Measurements from ENCODE around the gene TGIF2.

Gene TGIF2

DNA sequence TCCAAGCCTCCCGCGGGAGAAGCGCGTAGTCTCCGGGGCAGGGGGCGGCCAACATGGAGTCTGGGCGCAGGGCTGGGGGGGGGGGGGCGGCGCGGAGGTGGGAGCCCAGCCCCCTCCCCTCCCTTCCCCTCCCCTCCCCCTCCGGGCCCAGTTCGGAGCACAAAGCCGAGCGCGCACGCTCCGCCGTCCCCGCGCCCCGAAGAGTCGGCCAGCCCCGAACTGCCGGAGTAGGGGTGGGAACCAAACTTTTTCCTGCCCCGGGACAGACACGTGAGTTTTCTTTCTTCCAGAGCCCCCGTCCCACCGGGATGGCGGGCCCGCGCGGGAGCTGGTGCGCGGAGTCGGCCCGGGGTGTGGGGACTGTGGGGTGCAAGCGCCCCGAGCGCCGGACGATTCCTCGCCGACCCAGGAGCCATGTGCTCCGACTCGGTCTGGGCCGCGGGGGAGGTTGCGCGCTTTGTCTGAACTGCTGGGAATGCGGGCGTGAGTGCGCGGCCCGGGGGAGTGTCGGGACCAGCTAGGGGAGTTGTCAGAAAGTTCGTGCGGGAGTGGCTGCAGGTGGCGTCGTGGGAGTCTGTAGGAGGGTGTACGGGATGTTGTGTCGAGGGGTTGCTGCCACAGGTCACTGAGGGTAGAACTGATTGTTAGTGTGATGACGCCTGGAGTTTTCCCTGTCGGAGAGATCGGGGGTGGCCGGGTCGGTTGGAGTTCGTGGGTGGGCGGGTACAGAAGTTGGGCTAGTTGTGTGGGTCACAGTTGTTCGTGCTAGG, 1.2 kb downstream of the TGIF2 start (continued):
- TF ChIP-seq, protein P1, sequence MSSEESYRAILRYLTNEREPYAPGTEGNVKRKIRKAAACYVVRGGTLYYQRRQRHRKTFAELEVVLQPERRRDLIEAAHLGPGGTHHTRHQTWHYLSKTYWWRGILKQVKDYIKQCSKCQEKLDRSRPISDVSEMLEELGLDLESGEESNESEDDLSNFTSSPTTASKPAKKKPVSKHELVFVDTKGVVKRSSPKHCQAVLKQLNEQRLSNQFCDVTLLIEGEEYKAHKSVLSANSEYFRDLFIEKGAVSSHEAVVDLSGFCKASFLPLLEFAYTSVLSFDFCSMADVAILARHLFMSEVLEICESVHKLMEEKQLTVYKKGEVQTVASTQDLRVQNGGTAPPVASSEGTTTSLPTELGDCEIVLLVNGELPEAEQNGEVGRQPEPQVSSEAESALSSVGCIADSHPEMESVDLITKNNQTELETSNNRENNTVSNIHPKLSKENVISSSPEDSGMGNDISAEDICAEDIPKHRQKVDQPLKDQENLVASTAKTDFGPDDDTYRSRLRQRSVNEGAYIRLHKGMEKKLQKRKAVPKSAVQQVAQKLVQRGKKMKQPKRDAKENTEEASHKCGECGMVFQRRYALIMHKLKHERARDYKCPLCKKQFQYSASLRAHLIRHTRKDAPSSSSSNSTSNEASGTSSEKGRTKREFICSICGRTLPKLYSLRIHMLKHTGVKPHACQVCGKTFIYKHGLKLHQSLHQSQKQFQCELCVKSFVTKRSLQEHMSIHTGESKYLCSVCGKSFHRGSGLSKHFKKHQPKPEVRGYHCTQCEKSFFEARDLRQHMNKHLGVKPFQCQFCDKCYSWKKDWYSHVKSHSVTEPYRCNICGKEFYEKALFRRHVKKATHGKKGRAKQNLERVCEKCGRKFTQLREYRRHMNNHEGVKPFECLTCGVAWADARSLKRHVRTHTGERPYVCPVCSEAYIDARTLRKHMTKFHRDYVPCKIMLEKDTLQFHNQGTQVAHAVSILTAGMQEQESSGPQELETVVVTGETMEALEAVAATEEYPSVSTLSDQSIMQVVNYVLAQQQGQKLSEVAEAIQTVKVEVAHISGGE (tag by site-specific recombination; conservative IDR thresholded peaks at IDR 0.05; ENCODE audit: low read depth), result peak; percentile 50; the same call in 1 of the 2 replicates
- TF ChIP-seq SP2 (tag by site-specific recombination; IDR thresholded peaks at IDR 0.05) (peak; percentile 77), IKZF3 (tag by site-specific recombination; IDR thresholded peaks at IDR 0.05) (0 out of 2 replicates have a peak, but pooled peaks have one; percentile 10), ZBTB7A (tag by site-specific recombination; IDR thresholded peaks at IDR 0.05; ENCODE audit: low read depth) (0 out of 2 replicates have a peak, but pooled peaks have one; percentile 51), ZNF341 (tag by site-specific recombination; IDR thresholded peaks at IDR 0.05; ENCODE audit: low read depth) (peak; percentile 99), ZSCAN30 (tag by site-specific recombination; IDR thresholded peaks at IDR 0.05) (0 out of 2 replicates have a peak, but pooled peaks have one; percentile 46), ZFP41 (tag by site-specific recombination; IDR thresholded peaks at IDR 0.05; ENCODE audit: borderline replicate concordance) (no peak), SP7 (tag by site-specific recombination; IDR thresholded peaks at IDR 0.05) (peak; percentile 74; the same call in 1 of the 2 replicates), KLF1 (tag by site-specific recombination; IDR thresholded peaks at IDR 0.05) (peak; percentile 57; the same call in 1 of the 2 replicates), EGR2 (tag by site-specific recombination; IDR thresholded peaks at IDR 0.05; ENCODE audit: low read depth) (peak; percentile 99), ZNF792 (tag by site-specific recombination; IDR thresholded peaks at IDR 0.05) (no peak), ZNF600 (tag by site-specific recombination; IDR thresholded peaks at IDR 0.05) (peak; percentile 92), KLF8 (tag by site-specific recombination; IDR thresholded peaks at IDR 0.05) (peak; percentile 71; the same call in 1 of the 2 replicates), ZNF76 (tag by site-specific recombination; IDR thresholded peaks at IDR 0.05; ENCODE audit: borderline replicate concordance, low read depth) (peak; percentile 85), KLF10 (tag by site-specific recombination; IDR thresholded peaks at IDR 0.05) (peak; percentile 60), ZXDB (tag by site-specific recombination; IDR thresholded peaks at IDR 0.05) (peak; percentile 41; the same call in 1 of the 2 replicates), SCRT2 (tag by site-specific recombination; IDR thresholded peaks at IDR 0.05) (peak; percentile 91), ZEB2 (tag by site-specific recombination; IDR thresholded peaks at IDR 0.05) (peak; percentile 64)
- TF ChIP-seq, protein P2, sequence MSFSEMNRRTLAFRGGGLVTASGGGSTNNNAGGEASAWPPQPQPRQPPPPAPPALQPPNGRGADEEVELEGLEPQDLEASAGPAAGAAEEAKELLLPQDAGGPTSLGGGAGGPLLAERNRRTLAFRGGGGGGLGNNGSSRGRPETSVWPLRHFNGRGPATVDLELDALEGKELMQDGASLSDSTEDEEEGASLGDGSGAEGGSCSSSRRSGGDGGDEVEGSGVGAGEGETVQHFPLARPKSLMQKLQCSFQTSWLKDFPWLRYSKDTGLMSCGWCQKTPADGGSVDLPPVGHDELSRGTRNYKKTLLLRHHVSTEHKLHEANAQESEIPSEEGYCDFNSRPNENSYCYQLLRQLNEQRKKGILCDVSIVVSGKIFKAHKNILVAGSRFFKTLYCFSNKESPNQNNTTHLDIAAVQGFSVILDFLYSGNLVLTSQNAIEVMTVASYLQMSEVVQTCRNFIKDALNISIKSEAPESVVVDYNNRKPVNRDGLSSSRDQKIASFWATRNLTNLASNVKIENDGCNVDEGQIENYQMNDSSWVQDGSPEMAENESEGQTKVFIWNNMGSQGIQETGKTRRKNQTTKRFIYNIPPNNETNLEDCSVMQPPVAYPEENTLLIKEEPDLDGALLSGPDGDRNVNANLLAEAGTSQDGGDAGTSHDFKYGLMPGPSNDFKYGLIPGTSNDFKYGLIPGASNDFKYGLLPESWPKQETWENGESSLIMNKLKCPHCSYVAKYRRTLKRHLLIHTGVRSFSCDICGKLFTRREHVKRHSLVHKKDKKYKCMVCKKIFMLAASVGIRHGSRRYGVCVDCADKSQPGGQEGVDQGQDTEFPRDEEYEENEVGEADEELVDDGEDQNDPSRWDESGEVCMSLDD (tag by site-specific recombination; IDR thresholded peaks at IDR 0.05), result peak; percentile 75; the same call in 1 of the 2 replicates
- TF ChIP-seq, protein P3, sequence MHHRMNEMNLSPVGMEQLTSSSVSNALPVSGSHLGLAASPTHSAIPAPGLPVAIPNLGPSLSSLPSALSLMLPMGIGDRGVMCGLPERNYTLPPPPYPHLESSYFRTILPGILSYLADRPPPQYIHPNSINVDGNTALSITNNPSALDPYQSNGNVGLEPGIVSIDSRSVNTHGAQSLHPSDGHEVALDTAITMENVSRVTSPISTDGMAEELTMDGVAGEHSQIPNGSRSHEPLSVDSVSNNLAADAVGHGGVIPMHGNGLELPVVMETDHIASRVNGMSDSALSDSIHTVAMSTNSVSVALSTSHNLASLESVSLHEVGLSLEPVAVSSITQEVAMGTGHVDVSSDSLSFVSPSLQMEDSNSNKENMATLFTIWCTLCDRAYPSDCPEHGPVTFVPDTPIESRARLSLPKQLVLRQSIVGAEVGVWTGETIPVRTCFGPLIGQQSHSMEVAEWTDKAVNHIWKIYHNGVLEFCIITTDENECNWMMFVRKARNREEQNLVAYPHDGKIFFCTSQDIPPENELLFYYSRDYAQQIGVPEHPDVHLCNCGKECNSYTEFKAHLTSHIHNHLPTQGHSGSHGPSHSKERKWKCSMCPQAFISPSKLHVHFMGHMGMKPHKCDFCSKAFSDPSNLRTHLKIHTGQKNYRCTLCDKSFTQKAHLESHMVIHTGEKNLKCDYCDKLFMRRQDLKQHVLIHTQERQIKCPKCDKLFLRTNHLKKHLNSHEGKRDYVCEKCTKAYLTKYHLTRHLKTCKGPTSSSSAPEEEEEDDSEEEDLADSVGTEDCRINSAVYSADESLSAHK (tag by site-specific recombination; IDR thresholded peaks at IDR 0.05), result 0 out of 2 replicates have a peak, but pooled peaks have one; percentile 8
- TF ChIP-seq, protein P4, sequence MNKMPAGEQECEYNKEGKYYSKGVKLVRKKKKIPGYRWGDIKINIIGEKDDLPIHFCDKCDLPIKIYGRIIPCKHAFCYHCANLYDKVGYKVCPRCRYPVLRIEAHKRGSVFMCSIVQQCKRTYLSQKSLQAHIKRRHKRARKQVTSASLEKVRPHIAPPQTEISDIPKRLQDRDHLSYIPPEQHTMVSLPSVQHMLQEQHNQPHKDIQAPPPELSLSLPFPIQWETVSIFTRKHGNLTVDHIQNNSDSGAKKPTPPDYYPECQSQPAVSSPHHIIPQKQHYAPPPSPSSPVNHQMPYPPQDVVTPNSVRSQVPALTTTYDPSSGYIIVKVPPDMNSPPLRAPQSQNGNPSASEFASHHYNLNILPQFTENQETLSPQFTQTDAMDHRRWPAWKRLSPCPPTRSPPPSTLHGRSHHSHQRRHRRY (tag by site-specific recombination; IDR thresholded peaks at IDR 0.05), result no peak
- TF ChIP-seq, protein P5, sequence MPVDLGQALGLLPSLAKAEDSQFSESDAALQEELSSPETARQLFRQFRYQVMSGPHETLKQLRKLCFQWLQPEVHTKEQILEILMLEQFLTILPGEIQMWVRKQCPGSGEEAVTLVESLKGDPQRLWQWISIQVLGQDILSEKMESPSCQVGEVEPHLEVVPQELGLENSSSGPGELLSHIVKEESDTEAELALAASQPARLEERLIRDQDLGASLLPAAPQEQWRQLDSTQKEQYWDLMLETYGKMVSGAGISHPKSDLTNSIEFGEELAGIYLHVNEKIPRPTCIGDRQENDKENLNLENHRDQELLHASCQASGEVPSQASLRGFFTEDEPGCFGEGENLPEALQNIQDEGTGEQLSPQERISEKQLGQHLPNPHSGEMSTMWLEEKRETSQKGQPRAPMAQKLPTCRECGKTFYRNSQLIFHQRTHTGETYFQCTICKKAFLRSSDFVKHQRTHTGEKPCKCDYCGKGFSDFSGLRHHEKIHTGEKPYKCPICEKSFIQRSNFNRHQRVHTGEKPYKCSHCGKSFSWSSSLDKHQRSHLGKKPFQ (tag by site-specific recombination; IDR thresholded peaks at IDR 0.05), result peak; percentile 53; the same call in 1 of the 2 replicates
- TF ChIP-seq, protein P6, sequence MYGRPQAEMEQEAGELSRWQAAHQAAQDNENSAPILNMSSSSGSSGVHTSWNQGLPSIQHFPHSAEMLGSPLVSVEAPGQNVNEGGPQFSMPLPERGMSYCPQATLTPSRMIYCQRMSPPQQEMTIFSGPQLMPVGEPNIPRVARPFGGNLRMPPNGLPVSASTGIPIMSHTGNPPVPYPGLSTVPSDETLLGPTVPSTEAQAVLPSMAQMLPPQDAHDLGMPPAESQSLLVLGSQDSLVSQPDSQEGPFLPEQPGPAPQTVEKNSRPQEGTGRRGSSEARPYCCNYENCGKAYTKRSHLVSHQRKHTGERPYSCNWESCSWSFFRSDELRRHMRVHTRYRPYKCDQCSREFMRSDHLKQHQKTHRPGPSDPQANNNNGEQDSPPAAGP (tag by site-specific recombination; IDR thresholded peaks at IDR 0.05), result peak; percentile 88
